Vagina (tissue), 2 donors: ENCODE measurements around the gene TMEM186.

ENCODE experiments used
- POLR2A ChIP-seq, 2 donors: fragments of 450-650 bp; IDR thresholded peaks; one replicate each; pipeline ENCODE4 v1.6.1; 2017; ENCODE audit warnings: antibody characterized with exemption in 2 of 2, mild to moderate bottlenecking in 2 of 2, moderate library complexity in 2 of 2
- POLR2AphosphoS5 ChIP-seq, 2 donors: sonication (generic); formaldehyde crosslinking; IDR thresholded peaks; one replicate each; pipeline ENCODE4 v1.9.0; 2017; ENCODE audit warnings: antibody characterized with exemption in 2 of 2, mild to moderate bottlenecking in 2 of 2, low read depth in 1 of 2; ENCODE audit not compliant: insufficient read depth in 1 of 2
- TF ChIP-seq, protein P1 (sequence below), 3 experiments: fragments of 450-650 bp in 2 of 3; fragments of 200-600 bp in 1 of 3; sonication (generic) in 1 of 3; IDR thresholded peaks; one replicate each; pipeline ENCODE4 v1.5.1; 2017 to 2019; ENCODE audit warnings: antibody characterized with exemption in 3 of 3, mild to moderate bottlenecking in 2 of 3, moderate library complexity in 2 of 3

DNA sequence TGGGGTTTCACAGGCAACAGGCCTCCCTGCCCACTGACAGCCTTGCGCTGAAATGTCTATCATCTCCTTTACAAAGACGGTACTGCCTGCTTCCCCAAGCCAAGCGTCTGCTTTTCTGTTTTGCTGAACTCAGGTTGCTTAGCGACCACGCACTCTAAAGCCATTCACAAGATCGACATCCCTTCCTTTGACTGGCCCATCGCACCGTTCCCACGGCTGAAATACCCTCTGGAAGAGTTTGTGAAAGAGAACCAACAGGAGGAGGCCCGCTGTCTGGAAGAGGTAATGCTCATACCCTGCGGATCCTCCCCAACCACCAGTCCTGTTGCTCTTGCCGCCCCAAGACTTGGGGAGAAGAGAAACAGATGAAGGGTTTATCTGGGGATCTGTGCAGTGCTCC lies 28.7 kb downstream of the TMEM186 start:
- TF ChIP-seq, protein P1, sequence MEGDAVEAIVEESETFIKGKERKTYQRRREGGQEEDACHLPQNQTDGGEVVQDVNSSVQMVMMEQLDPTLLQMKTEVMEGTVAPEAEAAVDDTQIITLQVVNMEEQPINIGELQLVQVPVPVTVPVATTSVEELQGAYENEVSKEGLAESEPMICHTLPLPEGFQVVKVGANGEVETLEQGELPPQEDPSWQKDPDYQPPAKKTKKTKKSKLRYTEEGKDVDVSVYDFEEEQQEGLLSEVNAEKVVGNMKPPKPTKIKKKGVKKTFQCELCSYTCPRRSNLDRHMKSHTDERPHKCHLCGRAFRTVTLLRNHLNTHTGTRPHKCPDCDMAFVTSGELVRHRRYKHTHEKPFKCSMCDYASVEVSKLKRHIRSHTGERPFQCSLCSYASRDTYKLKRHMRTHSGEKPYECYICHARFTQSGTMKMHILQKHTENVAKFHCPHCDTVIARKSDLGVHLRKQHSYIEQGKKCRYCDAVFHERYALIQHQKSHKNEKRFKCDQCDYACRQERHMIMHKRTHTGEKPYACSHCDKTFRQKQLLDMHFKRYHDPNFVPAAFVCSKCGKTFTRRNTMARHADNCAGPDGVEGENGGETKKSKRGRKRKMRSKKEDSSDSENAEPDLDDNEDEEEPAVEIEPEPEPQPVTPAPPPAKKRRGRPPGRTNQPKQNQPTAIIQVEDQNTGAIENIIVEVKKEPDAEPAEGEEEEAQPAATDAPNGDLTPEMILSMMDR (IDR thresholded peaks at IDR 0.05) = no peak
- TF ChIP-seq POLR2AphosphoS5 (IDR thresholded peaks at IDR 0.05; ENCODE audit: insufficient read depth in 1 of 2, low read depth in 1 of 2) (no peak), POLR2A (IDR thresholded peaks at IDR 0.05) (no peak)
